HG03457 (cell line): ENCODE data around the gene SCNN1B.
"Not testable (repeated sequence)": the region's sequence is repeated elsewhere in the genome, so short reads cannot be mapped to it uniquely, and the experiment has no call there.

Experiments
- ATAC-seq: cut with Tn5 transposase; IDR thresholded peaks from one replicate; pipeline ENCODE4 v1.9.1; 2021; ENCODE audit warnings: moderate number of reproducible peaks; ENCODE audit not compliant: unreplicated experiment

Gene SCNN1B, protein sequence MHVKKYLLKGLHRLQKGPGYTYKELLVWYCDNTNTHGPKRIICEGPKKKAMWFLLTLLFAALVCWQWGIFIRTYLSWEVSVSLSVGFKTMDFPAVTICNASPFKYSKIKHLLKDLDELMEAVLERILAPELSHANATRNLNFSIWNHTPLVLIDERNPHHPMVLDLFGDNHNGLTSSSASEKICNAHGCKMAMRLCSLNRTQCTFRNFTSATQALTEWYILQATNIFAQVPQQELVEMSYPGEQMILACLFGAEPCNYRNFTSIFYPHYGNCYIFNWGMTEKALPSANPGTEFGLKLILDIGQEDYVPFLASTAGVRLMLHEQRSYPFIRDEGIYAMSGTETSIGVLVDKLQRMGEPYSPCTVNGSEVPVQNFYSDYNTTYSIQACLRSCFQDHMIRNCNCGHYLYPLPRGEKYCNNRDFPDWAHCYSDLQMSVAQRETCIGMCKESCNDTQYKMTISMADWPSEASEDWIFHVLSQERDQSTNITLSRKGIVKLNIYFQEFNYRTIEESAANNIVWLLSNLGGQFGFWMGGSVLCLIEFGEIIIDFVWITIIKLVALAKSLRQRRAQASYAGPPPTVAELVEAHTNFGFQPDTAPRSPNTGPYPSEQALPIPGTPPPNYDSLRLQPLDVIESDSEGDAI

DNA sequence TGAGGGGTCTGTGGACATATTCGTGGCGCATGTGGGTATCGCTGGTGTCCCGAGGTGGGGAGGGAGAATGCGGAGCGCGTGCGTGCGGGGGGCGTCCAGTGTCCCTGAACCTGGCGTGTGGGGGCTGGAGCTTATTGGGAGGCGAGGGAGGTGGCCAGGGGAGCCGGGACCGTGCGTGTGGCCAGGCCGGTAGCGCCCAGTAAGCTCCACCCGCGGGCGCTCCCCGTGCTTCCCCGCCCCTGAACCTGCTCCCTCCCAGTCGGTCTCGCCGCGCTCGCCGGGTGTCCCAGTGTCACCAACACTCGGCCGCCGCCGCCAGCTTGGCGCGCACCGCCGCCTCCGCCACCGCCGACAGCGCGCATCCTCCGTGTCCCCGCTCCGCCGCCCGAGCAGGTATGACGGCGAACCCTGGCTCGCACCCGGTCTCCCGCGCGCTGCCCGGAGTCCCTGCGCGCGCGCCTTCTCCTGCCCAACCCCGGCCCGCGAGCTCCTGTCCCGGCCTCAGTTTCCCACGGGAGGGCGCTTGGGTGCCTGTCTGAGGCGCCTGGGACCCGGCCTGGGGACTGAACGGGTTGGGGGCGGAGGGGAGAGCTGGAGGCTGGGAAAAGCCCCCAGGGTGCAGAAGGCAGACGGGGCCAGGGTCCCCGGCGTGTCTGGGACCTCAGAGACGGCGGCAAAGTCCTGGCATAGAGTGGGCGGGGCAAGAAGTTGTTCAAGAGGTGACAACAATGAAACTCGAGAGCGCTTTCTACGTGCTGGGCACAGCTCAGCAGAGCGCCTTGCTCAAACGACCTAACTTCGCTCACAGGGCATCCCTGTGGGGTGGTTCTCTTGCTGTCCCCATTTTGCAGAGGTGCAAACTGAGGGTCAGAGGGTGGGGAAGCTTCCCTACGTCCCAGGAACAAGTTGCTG lies at the start of gene SCNN1B:
Gene SCNN1B (plus strand): TSS at position 258 of the 912 bp plus-strand sequence. CDS start 46,298 bp downstream, outside the sequence.
- no peak for ATAC-seq

DNA sequence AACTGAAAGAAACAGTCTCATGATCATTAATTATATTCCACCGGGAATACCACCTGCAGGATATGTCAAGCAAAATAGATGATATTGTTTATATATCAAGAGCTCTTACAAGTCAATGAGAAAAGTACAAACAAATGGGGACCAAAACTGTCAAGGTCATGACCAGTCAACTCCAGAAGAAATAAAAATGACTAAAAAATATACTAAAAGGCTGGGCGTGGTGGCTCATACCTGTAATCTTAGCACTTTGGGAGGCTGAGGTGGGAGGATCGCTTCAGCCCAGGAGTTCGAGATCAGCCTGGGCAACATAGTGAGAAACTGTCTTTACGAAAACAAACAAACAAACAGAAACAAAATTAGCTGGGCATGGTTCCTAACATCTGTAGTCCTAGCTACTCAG lies 49.8 kb upstream of the SCNN1B start:
- no peak for ATAC-seq

DNA sequence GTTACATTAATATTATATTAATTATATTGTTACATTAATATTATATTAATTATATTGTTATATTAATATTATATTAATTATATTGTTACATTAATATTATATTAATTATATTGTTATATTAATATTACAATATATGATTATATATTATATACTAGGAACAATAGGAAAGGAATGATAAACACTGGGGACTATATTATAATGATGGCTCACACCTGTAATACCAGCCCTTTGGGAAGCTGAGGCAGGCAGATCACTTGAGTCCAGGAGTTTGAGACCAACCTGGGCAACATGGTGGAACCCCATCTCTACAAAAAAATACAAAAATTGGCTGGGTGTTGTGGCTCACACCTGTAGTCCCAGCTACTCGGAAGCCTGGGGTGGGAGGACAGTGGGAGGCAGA lies 48.5 kb upstream of the SCNN1B start:
- ATAC-seq = not testable (repeated sequence)

DNA sequence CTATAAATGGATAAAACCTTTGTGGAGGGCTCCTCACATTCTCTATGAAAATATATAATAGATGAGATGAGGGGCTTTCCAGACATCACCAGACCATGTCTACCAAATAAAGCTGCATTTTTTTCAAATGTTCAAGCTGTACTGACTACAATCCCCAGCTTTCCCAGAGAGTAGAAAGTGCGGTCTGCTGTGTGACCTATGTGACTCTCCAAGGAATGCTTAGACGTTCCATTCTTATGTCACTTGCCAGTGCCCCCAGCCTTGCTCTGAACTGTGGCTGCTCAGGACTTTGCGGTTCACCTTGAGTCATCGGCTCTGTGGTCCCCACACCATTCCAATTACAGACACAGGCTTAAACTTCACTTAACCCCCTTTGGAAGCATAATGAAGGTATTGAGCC lies 47.8 kb upstream of the SCNN1B start:
- no peak for ATAC-seq

DNA sequence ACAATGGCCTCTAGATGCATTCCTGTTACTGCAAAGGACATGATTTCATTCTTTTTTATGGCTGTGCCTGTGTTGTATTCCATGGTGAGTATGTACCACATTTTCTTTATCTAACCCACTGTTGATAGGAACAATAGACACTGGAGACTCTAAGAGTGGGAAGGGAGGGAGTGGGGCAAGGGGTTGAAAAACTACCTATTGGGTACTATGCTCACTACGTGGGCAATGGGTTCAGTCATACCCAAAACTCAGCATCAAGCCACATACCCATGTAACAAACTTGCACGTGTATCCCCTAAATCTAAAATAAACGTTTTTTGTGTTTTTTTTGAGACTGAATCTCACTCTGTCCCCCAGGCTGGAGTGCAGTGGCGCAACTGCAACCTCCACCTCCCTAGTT lies 47.1 kb upstream of the SCNN1B start:
- no peak for ATAC-seq

DNA sequence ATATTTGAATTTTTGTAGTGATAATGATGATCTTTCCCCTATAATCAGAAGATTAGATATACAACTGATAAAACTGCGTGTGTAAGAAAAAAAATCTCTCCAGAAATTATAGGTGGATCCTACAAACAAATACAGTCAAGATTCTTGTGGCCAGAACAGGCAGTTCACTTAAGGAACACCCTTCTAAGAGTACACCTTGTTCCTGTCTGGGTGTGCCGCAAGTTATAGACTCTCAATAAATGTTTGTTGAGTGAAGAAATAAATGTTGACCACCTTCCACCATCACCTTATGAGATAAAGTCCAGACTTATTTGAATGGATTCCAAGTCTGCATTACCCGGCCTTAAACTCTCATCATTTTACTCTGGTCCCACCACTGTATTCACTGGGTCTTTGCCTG lies 45.7 kb upstream of the SCNN1B start:
- ATAC-seq = no peak

DNA sequence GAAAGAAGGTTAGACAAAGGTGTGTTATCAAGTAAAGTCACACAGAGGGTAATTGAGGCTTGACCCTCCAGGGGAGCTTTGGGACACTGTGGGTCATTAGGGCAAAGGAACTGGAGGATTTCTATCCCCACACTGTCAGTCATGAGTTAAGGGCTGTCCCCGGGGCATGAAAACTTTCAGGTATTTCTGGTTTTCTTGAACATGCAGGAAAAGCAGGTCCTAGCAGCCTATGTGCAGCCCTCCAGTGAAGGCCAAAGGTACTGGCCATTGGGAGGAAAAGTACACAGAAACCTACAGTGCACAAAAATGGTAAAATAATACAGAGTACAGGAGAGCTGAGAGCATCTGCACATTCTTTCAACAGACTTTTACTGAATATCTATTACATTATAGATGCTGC lies 44.4 kb upstream of the SCNN1B start:
- ATAC-seq = no peak

DNA sequence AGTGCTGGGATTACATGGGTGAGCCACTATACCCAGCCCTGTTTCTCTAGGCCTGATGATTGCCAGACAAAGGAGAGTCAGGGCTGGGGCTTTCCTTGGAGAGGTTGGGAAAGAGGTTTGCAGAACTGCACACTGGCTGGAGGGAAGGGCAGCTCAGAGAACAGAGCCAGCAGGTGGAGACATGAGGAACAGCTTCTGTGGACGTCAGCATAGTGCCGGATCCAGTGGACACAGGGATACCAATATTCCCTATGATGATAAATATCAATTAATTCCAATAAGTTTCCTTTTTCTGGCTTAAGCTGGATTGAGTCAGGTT lies 43.2 kb upstream of the SCNN1B start:
- no peak for ATAC-seq

DNA sequence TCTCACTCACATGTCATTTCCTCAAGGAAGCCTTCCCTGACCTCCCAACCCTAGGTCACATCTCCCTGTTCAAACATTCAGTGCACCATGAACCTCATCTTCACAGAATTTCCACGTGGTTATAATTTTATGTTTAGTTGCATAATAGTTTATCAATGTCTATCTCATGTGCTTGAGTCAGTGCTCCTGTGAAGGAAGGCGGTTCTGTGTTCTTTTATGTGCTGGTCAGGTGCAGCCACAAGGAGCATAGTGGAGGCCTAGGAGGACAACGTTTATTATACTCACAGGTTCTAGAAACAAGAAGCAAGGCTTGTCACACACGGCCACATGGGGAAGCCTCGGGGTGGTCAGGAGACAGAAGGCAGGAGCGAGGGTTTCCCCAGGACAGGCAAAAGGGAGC lies 34.5 kb upstream of the SCNN1B start:
- ATAC-seq = no peak

DNA sequence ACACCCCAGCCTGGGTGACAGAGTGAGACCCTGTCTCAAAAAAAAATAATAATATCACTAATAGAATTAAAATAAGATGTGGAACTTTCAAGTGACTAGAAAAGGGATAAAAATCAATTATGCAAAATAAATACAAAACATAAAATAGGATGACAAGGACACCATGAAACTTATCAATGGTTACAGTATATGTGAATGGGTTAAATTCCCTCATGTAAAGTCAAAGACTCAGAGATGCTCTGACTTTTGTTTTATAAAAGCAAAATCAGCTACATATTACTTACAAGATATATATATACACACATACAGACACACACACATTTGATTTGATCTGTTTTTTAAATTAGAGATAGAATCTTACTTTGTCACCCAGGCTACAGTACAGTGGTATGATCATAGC lies 33.5 kb upstream of the SCNN1B start:
- ATAC-seq = no peak

DNA sequence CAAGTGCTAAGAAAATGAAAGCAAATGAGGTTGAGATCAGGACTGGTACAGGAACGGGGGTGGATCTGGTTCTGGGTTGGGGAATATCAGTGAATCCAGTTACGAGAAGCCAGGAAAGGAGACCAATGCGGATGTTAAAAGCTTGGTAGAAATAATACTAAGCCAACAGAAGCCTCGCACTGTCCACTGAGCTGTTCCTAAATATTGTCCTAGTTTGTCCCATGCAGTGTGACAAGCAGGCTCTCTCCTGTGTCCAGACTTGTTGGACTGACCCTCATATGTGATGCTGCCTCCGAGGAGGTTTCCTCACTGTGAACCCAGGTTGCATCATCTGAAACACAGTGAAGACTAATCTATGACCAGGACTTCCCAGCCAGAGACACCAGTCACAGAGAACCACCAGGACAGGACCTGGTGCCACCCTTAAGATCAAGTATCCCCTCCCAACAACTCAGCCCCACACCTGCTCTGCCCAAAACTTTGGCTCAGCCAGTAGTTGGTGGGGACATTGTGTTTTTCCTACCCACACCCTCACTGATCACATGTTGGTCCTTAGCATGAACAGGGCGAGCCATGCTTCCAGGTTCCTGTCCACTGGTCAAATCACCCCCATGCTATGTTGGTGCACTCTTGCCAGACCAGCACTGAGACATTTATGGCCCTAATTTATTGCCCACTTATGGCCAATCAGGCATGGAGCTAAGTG lies 32.7 kb upstream of the SCNN1B start:
- no peak for ATAC-seq

DNA sequence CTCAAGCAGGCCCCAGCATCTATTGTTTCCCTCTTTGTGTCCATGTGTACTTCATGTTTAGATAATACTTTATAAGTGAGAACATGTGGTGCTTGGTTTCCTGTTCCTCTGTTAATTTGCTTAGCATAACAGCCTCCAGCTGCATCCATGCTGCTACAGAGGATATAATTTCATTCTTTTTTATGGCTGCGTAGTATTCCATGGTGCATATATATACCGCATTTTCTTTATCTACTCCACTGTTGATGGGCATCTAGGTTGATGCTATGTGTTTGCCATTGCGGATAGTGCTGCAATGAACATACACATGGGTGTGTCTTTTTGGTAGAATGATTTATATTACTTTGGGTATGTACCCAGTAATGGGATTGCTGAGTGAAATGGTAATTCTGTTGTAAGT lies 31.4 kb upstream of the SCNN1B start:
- ATAC-seq = no peak

DNA sequence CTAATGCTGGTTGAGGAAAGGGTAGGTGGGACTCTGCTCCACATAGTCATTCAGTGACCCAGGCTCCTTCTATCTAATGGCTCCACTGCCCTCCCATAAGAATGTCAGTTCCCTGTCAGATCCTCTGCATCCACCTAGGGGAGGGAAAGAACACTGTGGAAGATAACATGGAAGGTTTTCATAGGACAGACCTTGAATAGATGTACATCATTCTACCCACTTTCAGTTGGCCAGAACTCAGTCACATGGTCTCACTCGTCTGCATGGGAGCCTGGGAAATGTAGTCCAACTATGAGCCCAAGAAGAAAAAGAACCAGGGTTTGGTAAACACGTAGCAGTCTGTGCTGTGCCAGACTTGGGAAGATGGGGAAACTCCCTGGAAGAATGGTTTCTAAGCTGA lies 27.1 kb upstream of the SCNN1B start:
- ATAC-seq = no peak

DNA sequence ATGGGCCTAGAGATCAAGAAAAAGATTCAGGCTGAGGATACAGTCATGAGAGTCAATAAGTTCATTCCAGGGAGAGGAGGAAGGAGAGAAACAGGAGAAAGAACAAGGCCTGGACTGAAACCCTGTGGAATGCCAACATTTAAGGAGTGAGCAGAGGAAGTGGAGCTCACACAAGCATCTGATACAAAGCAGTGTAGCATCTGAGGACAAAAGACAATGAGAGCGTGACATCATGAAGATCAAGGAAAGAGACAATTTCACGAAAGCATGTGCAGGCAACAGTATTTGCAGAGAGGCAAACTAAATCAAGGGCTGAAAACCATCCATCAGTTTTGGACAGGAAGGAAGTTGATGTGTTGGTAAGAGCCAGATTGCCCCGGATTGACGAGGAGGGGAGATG lies 25.3 kb upstream of the SCNN1B start:
- no peak for ATAC-seq

DNA sequence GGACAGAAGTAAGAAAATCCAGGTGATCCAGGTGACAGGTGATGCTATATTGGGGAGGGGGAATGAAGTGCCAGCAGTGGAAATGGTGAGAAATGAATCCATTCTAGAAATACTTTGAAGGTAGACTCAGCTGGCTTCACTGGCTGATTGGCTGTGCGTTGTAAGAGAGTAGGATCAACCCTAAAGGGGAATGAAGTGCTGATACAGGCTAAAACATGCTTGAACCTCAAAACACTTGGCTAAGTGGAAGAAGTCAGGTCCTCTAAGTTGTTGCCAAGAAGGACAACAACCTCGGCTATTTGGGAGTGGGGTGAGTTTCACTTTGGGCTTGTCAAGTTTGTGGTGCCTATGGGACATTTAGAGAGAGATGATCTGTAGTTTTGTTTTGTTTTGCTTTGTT lies 24.1 kb upstream of the SCNN1B start:
- no peak for ATAC-seq

DNA sequence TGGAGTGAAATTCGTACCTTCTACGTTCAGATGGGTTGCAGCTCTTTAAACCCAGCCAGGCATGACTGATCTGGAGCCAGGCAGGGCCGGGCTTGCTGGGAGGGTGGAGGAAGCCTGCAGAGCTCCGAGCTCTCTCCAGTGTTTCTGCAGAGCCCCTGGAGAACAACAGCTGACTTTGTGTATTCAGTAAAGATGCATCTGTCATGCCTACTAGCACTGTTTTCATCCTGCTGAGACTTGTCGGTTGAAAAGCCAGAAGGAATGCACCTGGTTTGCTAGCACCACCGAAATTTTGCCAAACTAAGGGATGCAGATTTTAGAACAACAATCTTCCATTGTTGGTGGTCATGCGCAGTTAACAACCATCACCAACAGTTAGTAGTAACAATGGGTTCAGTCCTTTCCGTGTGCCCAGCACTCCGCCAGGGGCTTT lies 22.4 kb upstream of the SCNN1B start:
- ATAC-seq = no peak

DNA sequence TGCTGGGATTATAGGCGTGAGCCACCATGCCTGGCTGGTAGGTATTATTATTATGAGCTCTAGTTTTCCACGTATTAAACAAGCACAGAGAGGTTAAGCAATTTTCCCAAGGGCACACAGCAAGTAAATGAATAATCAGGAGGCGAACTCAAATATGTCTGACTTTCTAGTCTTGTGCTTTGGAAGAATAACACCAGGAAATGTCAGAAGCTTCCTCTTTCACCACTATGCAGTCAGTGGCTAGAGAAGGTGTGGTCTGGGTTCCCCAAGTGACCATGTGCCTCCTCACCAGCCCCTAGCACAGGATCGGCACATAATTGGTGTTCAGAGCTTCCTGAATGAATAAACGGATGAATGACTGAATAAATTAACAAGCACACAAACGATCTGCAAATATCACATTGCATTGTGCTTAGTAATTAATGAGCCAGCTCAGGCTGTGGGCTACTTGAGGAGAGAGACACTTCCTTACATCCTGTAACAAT lies 21.6 kb upstream of the SCNN1B start:
- no peak for ATAC-seq

DNA sequence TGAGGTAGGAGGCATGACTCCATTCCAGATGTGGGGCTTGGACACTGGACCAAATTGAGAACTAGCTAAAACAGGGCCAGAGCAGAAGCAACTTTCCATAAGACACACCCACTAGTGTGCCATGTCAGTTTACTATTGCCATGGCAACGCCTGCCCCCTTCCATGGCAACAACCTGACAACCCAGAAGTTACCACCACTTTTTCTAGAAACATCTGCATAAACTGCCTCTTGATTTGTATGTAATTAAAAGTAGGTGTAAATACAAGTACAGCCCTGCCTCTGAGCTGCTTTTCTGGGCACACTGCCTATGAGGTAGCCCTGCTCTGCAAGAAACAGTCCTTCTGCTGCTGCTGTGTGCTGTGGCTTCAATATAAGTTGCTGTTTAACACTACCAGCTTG lies 19.5 kb upstream of the SCNN1B start:
- no peak for ATAC-seq

DNA sequence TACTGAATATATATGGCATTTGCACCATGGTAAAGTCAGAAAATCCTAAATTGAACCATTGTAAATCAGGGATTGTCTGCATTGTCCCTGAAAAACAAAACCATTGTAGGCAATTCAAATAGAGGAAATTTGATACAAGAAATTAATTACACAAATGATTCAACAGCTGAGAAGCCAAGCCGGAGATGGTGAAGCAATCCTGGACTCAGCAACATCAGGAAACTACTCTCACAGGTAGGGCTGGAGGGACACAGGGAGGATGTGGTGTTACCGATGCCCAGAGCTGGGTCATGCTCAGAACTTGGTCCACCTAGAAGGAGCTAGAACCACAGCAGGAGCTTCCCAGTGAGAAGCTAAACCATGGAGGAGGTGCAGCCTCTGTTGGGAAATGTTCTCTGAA lies 18.5 kb upstream of the SCNN1B start:
- ATAC-seq = no peak

DNA sequence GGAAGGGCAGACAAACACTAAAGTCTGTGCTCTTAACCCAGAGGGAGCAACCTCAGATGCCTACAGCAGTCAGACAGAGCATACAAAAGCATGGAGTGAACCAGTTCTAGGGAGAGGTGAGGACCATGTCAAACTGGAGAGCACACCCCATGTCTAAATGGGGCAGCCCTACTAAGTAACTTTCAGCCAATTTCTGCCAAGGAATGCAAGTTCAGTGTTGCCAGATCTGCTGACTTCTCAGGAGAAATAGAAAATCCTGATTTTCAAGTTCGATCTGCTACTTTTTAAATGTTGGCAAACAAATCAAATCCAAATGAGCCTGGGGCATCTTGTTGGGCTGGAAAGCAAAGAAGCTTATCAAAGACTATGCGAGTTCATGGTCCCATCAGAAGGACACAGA lies 17.5 kb upstream of the SCNN1B start:
- ATAC-seq = no peak

DNA sequence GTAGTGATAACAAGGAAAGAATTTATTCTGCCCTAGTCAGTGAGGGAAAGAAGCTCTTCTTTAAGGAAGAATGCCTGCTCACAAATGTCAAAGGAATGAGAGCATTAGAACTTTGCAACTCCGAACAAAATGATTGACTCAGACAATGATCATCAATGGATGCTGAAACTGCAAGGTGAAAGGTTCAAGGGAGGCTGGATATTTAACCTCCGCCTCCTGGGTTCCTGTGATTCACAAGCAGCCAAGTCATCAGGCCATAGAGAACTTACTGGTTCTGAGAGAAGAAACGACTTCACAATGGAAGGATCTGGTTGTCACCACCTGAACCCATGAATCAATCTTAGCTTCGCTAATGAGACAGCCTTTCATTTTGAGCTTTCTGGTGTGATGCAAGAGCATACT lies 16.0 kb upstream of the SCNN1B start:
- no peak for ATAC-seq
